HG02981 (cell line): ENCODE measurements around the gene SCFD2.

Experiments
- ATAC-seq: cut with Tn5 transposase; IDR thresholded peaks from one replicate; pipeline ENCODE4 v1.9.1; 2021; ENCODE audit warnings: mild to moderate bottlenecking, moderate library complexity; ENCODE audit not compliant: unreplicated experiment

Gene SCFD2

DNA sequence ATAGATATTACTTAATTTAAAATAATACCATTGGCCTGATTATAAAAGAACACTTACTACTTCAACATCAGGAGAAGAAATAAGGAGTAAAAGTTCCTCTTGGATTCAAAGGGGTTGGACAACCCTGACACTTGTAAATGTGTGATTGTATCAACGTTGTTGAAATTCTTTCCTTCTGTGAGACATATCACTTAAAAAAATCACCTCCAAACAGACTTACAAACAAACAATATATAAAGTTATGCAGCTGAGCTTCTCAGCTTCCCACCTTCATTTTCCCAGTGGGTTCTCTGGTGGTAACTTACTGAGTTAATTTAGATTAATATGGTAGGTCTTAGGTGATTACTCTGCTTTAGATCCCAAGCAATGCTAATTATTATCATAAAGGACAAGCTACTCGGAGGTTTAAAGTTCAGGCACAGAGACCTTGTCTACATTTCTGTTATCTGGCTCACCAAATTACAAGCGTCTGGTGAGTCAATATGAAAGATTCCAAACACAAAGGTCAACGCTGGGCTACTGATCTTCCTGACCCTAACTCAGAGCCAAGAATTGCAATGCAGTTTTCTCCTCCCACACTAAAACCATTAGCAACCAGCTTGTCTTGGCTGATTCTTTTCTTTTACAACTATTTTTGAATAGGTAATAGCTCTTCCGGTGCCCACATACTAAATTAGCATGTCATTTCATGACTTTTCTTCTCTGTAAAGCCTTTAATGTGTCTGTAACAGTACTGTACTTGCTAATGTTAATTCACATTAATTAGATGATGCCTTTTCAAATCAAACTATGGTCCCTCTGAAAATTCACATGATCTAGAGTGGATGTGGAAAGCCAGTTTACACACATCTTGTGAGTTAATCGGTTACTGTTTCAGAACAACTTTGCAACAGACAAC, 346.1 kb downstream of the SCFD2 start:
- no peak for ATAC-seq

DNA sequence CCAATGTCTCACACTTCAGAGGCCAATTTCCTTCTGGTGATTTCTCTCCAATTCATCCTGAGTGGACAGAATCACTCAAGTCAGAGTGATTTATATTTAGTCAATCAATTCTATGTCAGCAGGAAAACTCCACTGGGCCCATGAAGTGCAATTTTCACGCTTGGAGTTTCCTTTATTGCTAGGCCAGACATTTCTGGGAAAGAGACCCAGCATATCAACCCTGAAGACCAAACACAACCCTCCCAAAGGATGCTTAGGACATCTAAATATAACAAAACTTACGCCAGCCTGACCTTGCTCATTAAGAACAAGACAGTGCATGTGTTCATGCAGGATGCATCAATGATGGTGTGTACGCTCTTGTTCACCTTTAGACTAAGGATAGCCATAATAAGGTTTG, 347.4 kb downstream of the SCFD2 start:
- ATAC-seq: no peak

DNA sequence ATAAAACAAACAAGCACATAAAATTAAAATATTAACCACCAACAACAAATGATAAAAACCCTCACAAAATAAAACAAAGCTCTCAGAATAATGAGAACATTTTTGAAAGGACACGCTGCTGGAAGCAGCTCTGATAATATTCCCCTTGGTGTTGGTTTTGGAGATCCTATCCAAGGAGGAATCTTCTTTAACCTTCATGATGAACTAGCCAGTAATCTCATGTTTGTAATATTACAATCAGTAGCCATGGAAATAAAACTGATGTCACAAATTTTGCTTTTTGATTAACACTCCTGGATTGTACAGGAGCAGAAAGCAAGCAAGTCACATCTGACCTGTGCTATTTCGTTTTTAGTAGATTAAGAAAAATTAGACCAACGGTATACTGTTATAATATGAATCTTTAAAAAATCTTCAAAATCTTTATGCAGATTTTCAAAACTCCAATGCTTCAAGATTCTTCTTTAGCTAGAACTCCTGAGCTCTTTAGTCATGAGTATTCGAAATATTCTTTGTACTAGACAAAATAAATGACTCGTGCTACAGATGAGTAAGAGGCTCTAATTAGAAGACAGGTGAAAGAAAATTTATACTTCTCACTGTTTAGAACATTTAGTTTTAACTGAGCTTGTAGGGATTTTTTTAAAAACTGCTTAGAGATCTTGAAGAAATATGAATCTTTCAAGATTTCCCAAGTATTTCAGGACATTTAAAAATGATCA, 349.6 kb downstream of the SCFD2 start:
- no peak for ATAC-seq

DNA sequence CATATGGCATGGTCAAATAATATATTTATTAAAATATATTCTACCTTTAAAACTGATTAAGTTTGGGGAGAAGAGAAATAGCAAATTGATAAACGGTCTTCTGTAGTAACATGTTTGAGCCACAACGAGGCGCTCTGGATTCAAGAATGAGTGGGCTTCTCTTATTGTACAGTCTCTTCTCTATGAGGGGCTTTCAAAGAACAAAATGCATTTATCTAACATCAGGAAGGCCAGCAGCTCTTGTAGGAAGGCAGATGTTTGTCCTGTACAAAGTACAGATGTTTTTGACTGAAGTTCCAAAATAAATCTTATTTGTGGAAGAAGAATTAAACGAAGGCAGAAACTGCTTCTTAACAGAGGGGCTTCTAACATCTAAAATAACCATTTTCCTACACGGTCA, 350.2 kb downstream of the SCFD2 start:
- ATAC-seq: no peak

DNA sequence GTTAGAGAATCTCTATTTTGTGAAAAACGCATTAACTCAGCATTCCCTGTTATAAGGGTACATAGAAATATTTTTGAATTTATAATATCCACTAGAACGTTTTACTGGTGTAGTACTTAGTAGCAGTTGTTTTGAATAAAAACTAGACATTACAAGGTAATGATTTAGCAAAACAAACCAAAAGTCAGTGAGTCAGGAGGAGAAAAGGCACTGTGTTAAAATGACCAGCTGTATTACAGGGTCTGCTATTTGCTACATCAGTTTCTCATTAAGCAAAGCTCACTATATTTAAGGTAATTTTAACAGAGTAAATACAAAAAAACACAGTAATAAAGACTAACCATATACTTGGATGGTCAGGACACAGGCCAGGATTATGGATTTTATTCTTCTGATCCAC, 351.0 kb downstream of the SCFD2 start:
- ATAC-seq: no peak

DNA sequence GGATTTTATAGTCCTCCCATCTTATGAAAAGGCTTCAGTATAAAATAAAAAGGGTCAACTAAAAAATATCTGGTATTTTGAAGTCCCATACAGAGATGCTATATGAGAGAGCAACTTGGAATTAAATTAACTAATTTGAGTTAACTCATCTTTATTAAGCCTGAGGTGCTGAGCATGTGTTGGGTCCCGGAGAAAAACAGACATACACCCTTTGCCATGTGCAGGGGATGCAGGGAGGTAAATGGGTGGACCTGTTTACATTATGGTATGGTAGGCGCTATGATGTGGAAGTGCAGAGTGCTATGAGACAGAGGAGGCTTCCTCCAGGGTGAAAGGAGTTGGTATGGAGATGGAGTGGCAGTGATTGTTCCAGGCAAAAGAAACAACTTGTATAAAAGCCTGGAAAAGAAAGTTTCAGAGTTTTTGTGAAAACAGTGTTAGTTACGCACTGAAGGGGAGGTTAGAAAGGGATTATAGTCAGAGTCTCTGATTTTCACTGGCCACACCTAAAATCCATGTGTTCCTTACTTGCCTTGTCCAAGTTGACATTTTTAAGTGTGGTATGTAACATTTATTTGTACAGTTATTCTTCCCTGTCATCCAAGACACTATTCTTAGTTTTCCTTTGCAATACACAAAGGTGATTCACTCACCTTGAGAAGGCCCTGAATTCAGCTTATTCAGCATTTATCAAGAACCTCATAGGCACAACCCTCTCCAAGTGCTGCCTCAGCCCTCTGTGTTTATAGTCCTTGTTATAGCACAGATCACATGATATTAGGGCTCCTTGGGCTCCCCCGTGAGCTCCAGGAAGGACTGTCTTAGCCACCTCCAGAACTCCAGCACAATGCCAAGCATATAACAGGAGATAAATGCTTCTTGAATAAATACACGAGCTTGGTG, 351.7 kb downstream of the SCFD2 start:
- ATAC-seq: no peak

DNA sequence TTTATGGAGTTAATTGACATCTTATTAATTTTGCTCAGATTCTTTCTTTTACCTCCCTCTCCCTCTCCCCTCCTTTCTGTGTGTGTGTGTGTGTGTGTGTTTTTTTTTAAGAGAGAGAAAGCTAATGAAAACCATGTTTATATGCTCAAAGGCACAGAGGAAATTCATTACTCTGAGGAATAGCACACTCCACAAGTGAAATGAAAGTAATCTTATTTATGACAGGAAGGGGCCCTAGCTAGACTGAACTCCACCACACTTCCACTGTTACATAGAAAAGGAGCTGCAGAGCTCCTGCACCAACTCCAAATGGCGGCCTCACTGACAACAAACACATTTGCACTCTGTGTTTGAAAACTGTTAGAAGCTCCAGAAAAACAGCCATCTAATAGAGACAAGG, 353.1 kb downstream of the SCFD2 start:
- ATAC-seq: peak; percentile 77

DNA sequence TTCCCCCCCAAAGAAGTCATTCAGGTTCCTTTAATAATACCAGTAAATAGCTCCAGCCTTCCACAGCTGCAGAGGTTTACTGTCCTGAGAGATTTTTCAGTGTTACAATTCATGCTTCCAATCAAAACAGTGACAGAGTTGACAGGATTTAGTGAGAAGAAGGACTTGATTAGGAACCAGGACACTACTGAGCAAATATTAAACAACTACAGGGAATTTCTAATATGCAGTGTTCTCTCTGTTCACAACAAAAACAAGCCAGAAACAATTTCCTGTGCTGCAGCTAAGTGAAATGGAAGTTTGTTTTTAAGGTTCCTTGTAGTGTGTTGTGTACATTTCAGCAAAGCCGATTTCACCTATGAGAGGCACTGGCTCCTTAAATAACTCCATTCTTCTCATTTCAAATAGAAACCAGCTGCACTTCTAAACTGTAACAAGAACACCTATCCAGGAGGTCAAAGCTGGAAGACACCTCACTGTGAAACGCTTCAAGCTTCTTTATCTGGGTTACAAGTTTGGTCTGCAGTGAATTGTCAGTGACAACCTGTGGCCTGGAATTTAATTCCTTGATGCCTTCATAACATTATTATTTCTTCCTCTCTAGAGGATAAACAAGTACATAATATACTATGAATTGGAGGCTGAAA, 354.5 kb downstream of the SCFD2 start:
- ATAC-seq: no peak

DNA sequence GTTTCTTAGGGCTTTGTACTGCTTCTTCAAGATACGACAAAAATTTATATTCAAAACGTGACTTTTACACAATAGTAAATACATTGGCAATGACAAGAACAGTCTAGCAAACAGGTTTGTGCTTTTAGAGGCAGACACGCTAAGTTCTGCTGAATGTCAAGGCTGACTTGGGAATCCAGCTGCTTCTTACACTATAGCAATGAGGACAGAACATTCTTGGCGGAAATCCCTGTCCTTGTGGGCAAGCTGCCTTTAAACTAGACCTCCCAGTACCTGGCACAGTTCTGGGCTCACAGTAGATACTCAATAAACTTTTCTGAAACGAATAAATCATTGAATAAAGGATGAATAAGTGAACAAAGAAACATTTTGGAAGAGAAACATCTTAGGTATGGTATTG, 355.5 kb downstream of the SCFD2 start:
- no peak for ATAC-seq

DNA sequence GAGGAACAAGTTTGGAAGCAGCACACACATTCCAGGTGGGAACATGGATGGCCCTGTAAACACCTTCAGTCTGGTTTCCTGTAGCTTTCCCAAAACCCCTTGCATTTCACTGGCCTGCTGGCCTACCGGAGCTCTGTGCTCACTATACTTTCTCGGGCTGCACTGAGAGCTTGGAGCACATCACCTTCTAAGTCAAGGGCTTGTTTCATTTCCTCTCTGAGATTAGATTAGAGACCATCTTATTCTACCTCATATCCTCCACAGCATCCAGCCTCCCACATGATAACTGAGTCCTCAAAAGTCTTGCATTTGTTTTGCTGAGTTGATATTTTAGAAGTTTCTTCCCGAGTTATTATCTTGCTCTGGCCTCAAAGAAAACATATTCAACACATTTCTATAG, 356.0 kb downstream of the SCFD2 start:
- no peak for ATAC-seq

DNA sequence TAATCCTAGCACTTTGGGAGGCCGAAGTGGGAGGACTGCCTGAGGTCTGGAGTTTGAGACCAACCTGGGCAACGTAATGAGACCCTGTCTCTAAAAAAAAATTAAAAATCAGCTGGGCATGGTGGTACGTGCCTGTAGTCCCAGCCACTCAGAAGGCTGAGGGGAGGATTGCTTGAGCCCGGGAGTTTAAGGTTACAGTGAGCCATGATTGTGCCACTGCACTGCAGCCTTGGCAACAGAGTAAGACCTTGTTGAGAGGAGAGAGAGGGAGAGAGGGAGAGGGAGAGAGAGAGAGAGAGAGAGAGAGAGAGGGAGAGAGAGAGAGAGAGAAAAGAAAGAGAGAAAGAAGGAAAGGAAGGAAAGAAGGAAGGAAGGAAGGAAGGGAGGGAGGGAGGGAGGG, 358.8 kb downstream of the SCFD2 start:
- ATAC-seq: no peak

DNA sequence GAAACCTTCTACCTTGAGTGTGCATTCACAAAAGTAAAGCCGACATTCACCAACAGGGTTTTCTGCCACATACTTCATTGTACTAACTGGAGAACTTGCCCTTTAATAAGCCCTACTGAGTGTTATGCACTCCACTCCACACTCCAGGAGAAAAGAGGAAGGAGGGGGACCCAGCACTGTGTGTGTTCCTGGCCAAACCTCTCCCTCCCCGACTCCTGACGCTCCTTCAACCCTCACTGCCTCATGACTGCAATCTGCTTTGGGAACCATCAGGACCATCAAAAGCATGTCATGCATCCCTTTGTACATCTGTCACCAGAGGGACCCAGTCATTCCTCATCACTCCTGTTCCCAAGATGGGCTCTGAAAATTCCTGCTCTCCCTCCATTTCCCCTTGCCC, 360.1 kb downstream of the SCFD2 start:
- ATAC-seq: no peak

DNA sequence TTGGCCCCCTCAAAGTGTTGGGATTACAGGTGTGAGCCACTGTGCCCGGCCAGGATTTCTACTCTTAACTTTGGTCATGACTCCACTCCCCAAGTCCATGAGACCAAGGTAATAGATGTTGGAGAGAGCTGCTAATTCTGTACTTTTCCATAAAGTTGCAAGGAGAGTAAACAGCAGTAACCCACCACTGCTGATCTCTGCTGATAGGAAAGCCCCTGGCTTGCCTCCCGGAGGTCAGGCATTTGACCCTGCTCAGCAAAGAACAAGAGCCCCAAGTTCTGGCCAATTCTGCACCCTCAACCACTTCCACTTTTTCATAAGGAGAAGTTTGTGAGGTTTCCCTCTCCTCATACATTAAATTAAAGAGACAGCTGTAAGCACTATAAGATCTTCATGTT, 360.7 kb downstream of the SCFD2 start:
- no peak for ATAC-seq

DNA sequence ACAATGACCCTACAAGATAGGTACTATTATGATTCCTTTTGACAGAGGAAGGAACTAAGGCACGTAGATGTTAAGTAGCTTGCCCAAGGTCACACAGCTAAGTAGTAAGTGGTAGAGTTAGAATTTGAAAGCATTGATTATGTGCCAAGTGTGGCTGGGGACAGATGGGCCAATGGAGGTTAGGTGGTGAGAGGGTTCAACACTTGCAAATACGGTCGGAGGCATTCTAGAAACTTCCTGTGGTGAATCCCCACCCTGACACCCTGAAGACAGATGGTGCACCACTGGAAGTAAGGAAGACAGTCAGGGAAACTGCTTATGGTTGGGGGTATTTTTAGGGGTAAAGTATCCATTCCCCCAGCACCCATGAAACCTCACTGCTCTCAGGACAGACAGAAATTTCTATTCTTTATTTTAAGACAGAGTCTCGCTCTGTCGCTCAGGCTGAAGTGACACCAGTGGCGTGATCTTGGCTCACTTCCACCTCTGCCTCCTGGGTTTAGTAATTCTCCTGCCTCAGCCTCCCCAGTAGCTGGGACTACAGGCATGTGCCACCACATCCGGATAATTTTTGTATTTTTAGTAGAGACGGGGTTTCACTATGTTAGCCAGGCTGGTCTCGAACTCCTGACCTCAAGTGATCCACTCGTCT, 361.2 kb downstream of the SCFD2 start:
- ATAC-seq: no peak

DNA sequence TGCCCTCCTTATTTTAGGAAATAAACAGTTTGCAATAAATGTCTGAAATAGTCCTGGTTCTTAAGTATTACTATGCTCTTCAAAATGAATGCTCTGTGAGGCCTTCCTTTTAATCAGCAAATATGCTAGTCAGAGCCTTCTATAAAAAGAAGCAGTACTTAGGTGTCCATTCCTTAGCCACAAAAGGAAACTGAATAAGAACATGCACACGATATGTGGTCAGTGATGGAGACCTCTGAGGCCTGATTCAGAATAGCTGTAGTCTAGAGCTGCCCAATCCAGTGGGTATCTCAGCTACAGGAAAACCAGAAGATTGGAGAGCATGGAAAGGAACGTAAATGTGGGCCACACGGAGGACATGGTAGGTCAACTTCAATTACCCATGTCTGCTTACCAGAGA, 361.9 kb downstream of the SCFD2 start:
- ATAC-seq: no peak

DNA sequence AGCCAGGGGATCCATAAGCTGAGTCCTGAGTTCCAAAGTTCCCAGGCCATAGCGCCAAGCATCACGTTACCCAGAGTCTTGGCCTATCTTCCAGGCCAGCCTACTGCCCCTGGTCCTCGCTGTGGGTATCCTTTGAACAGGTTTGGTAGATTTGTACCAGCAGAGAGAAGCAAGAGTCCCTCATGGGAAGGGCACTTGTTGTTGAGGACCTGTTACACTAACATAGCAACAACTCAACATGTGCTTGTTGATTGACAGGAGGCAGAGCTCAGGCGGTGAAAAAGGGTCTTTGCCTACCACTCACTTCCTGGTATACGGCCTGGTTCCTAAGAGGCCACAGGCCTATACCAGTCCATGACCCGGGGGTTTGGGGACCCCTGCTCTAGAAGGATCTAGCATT, 365.3 kb downstream of the SCFD2 start:
- no peak for ATAC-seq

DNA sequence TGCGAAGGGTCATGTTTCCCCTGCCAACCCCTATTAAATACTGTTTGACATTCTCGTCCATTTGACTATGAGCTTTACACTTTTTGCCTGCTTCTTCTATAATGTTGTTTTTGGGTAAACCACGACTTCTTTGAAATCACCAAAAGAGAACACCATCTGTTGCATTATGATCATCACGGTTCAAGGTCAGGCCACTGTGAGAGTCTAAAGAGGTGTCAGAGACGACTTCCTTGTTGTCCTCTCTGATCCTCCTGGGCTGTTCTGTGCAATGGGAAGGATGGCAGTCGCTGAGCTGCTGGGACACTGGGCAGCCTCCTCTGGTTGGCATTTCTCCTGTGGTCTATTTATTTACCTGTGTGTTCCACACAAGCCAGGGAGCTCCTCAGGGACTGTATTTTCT, 366.2 kb downstream of the SCFD2 start:
- no peak for ATAC-seq

DNA sequence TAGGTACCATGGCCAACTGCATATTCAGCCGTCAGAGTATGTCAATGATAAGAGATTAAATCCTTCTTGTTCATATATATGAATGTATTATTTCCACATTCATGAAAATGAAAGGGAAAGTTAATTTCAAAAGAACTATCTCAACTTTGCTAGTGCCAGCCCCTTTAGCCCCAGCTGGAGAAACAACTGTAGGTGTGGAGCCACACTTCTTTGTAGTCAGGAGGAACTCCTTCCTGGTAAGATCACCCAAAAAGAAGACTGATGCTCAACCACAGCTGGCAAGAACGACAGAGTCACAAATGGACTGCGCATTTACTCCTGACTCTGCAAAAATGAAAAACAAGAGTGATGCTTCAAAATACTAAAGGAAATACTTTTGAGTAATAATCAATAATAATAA, 367.4 kb downstream of the SCFD2 start:
- no peak for ATAC-seq

DNA sequence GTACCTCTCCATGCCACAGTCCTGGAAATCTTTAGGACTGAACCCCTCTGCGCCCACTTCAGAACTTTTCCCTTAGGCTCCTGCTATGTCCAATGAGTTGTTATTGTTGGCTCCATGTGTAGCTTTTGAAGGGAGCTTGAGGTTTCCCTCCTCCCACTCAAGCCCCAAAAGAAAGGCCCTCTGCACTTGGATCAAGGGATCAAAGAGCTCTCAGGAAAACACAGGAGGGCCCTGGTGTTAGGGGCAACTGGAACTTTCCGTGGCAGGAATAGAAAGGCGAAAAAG, 368.8 kb downstream of the SCFD2 start:
- ATAC-seq: no peak

DNA sequence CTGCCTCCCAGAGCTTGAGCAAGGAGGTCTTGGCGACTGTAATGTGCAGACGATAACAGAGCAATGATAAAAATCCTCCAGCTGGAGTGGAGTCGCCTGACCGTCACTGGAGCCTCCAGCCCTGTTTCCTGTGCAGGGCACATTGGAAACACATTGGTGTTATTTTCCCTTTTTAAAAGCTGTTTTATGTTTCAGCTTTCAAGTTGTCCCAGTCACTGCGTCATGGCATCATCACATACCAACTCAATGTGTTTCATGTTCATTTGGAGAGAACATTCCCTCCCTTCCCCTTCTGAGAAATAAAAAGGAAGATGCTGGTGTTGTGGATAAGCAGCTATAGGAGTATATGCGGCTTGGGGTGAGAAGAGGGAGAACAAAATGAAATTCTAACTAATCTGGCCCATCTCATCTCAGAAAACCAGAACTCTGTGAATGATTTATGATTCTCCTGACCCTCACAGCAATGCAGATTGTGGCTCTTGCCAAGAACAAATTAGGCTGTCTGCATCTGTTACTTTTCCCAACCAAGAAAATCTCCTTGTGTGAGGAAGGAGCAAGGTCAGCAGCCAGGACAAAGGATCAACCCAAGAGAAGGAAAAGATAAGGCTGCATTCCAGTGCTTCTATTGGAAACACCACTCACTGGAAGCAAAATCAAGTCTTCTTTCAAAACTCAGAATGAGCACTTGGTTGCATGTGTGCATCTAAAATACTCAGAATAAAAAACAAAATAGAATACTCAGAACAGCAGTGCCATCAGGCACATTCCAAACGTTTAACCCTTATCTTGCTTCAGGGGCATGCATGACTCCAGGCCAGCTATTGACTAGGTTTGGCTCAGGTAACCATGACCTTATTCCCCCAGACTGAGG, 369.4 kb downstream of the SCFD2 start:
- ATAC-seq: no peak
